SK-N-SH treated with all-trans-retinoic acid at 6 μM for 48 hours (cell line): ENCODE results near the gene PRKCZ.
A peak's percentile ranks its signal among the peaks of the same experiment; 100 is the strongest.

ENCODE experiments used
- ATAC-seq: fragments of 200-7000 bp; cut with Tn5 transposase; 3 replicates; pipeline ENCODE4 v1.9.1; 2020; ENCODE audit warnings: mild to moderate bottlenecking, moderate library complexity
- ARNTL ChIP-seq: fragments of 450-650 bp; formaldehyde crosslinking; IDR thresholded peaks from 2 replicates; pipeline ENCODE4 v1.5.0; 2020; ENCODE audit warnings: low read depth, mild to moderate bottlenecking, moderate library complexity, borderline replicate concordance
- BACH2 ChIP-seq: fragments of 250-450 bp; sonication (Bioruptor Pico); IDR thresholded peaks from 2 replicates; pipeline ENCODE4 v1.9.0; 2021; ENCODE audit warnings: mild to moderate bottlenecking, borderline replicate concordance
- CSDC2 ChIP-seq: fragments of 250-450 bp; sonication (Bioruptor Pico); IDR thresholded peaks from 2 replicates; pipeline ENCODE4 v1.5.0; 2020; ENCODE audit warnings: mild to moderate bottlenecking, moderate library complexity
- ESRRG ChIP-seq: fragments of 250-450 bp; sonication (Bioruptor Pico); IDR thresholded peaks from 2 replicates; pipeline ENCODE4 v1.6.1; 2021; ENCODE audit warnings: mild to moderate bottlenecking
- GLIS3 ChIP-seq: fragments of 250-450 bp; sonication (Bioruptor Pico); IDR thresholded peaks from 2 replicates; pipeline ENCODE4 v1.5.0; 2020; ENCODE audit warnings: mild to moderate bottlenecking, moderate library complexity
- ISL1 ChIP-seq: fragments of 250-450 bp; sonication (Bioruptor Pico); IDR thresholded peaks from 2 replicates; pipeline ENCODE4 v2.1.2; 2022; ENCODE audit warnings: mild to moderate bottlenecking, moderate library complexity
- OSR1 ChIP-seq: fragments of 250-450 bp; sonication (Bioruptor Pico); IDR thresholded peaks from 2 replicates; pipeline ENCODE4 v1.8.0; 2022; ENCODE audit warnings: moderate library complexity, mild to moderate bottlenecking, inconsistent platforms
- PPARA ChIP-seq: fragments of 250-450 bp; sonication (Bioruptor Pico); IDR thresholded peaks from 2 replicates; pipeline ENCODE4 v1.5.0; 2020; ENCODE audit warnings: mild to moderate bottlenecking, borderline replicate concordance
- RARB ChIP-seq: fragments of 250-450 bp; sonication (Bioruptor Pico); IDR thresholded peaks from 2 replicates; pipeline ENCODE4 v1.8.0; 2021; ENCODE audit warnings: mild to moderate bottlenecking, moderate library complexity
- SNAI2 ChIP-seq: fragments of 250-450 bp; sonication (Bioruptor Pico); IDR thresholded peaks from 2 replicates; pipeline ENCODE4 v1.5.0; 2020; ENCODE audit warnings: mild to moderate bottlenecking, moderate library complexity
- TCF4 ChIP-seq: fragments of 250-450 bp; sonication (Bioruptor Pico); IDR thresholded peaks from 2 replicates; pipeline ENCODE4 v1.8.0; 2021; ENCODE audit warnings: mild to moderate bottlenecking, moderate library complexity, borderline replicate concordance
- TOX ChIP-seq: fragments of 250-450 bp; sonication (Bioruptor Pico); IDR thresholded peaks from 2 replicates; pipeline ENCODE4 v1.8.0; 2021; ENCODE audit warnings: mild to moderate bottlenecking, moderate library complexity, borderline replicate concordance
- ZFP3 ChIP-seq: fragments of 250-450 bp; sonication (Bioruptor Pico); IDR thresholded peaks from 2 replicates; pipeline ENCODE4 v1.5.0; 2020; ENCODE audit warnings: mild to moderate bottlenecking, moderate library complexity
- ZFP30 ChIP-seq: fragments of 450-650 bp; formaldehyde crosslinking; IDR thresholded peaks from 2 replicates; pipeline ENCODE4 v1.5.0; 2022; ENCODE audit warnings: mild to moderate bottlenecking, moderate library complexity
- ZNF565 ChIP-seq: fragments of 450-650 bp; formaldehyde crosslinking; conservative IDR thresholded peaks from 2 replicates; pipeline ENCODE4 v1.5.0; 2020; ENCODE audit warnings: low read depth, mild to moderate bottlenecking, moderate library complexity
- ZNF70 ChIP-seq: fragments of 450-650 bp; formaldehyde crosslinking; IDR thresholded peaks from 2 replicates; pipeline ENCODE4 v1.5.0; 2020; ENCODE audit warnings: mild to moderate bottlenecking, moderate library complexity
- ZNF8 ChIP-seq: fragments of 450-650 bp; formaldehyde crosslinking; IDR thresholded peaks from 2 replicates; pipeline ENCODE4 v1.5.0; 2020; ENCODE audit warnings: mild to moderate bottlenecking, moderate library complexity
- TF ChIP-seq, protein P1 (sequence below): fragments of 250-450 bp; sonication (Bioruptor Pico); IDR thresholded peaks from 2 replicates; pipeline ENCODE4 v1.5.1; 2020; ENCODE audit warnings: low read depth, mild to moderate bottlenecking, moderate library complexity
- TF ChIP-seq, protein P2 (sequence below): fragments of 250-450 bp; sonication (Bioruptor Pico); IDR thresholded peaks from 2 replicates; pipeline ENCODE4 v1.8.0; 2021; ENCODE audit warnings: low read depth, mild to moderate bottlenecking, moderate library complexity, borderline replicate concordance
- TF ChIP-seq, protein P3 (sequence below): fragments of 250-450 bp; sonication (Bioruptor Pico); IDR thresholded peaks from 2 replicates; pipeline ENCODE4 v1.8.0; 2020; ENCODE audit warnings: mild to moderate bottlenecking, moderate library complexity, borderline replicate concordance

The PRKCZ gene

DNA sequence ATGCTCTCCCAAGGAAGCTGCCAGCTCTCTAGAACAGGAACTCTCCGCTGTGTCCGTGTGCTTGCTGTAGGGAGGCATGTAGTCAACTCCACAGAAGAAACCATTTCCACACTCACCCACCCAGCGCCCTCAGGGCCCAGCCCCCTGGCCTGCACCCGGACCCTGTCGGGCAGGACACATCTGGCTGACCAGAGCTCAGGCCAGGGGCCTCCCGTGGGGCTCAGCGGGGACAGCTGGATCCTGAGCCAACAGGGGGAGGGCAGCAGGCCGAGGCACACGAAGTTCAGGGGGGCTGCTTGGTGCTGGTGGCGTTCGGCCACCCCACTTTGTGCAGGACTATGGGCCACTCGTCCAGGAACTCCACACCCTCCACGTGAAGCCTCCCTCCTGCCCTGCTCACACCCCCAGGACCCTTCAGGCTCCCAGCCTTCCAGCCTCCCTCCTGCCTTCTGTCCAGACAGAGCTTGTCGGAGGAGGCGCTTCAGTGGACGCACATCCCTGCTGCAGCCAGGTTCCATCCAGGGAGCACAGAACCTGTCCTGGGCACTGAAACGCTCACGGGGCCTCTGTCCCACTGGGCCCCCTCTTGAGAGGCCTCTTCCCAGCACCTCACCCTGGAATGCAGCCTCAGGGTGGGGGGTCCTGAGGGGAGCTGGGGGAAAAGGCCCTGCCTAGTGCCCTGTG, 159.3 kb downstream of the PRKCZ start (continued):
- TF ChIP-seq OSR1 = no peak
- TF ChIP-seq, all 23 proteins: peak for 0

DNA sequence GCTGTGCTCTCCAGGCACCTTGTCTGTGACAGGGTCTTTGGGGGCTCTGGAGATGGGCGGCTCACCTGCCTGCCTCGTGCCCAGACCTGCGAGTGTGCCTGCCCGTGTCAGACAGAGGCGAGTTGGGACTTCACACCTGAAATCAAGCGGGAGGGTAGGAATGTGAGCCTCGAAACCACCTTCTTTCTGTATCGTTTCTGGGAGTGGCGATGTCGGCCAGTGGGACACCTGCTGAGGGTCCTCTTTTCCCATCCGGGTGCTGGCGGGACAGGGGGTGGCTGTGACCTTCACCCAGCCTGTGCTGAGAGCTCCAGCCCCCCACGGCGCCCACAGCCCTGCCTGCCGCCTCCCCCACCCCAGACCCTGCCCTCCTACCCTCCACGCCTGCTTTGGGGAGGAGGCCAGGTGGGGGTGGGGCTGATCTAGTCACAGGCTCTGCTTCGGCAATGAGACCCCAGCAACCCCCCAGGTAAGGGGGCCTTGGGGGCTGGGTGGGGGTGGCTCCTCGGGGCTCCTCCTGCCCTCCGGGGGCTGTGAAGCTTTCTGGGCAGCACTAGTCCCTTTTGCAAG, 160.0 kb downstream of the PRKCZ start:
- ATAC-seq = no peak
- TF ChIP-seq CSDC2 (CRISPR knock-in tag) (no peak), ZNF70 (CRISPR knock-in tag) (no peak), ISL1 (CRISPR knock-in tag) (no peak), ARNTL (CRISPR knock-in tag) (no peak), ZNF8 (CRISPR knock-in tag) (no peak), RARB (CRISPR knock-in tag) (no peak), BACH2 (CRISPR knock-in tag) (no peak), GLIS3 (CRISPR knock-in tag) (no peak), ZFP3 (CRISPR knock-in tag) (no peak), ESRRG (CRISPR knock-in tag) (no peak), SNAI2 (CRISPR knock-in tag) (no peak), TOX (no peak)
- TF ChIP-seq, protein P1, sequence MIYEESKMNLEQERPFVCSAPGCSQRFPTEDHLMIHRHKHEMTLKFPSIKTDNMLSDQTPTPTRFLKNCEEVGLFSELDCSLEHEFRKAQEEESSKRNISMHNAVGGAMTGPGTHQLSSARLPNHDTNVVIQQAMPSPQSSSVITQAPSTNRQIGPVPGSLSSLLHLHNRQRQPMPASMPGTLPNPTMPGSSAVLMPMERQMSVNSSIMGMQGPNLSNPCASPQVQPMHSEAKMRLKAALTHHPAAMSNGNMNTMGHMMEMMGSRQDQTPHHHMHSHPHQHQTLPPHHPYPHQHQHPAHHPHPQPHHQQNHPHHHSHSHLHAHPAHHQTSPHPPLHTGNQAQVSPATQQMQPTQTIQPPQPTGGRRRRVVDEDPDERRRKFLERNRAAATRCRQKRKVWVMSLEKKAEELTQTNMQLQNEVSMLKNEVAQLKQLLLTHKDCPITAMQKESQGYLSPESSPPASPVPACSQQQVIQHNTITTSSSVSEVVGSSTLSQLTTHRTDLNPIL (CRISPR knock-in tag) = no peak
- TF ChIP-seq, protein P2, sequence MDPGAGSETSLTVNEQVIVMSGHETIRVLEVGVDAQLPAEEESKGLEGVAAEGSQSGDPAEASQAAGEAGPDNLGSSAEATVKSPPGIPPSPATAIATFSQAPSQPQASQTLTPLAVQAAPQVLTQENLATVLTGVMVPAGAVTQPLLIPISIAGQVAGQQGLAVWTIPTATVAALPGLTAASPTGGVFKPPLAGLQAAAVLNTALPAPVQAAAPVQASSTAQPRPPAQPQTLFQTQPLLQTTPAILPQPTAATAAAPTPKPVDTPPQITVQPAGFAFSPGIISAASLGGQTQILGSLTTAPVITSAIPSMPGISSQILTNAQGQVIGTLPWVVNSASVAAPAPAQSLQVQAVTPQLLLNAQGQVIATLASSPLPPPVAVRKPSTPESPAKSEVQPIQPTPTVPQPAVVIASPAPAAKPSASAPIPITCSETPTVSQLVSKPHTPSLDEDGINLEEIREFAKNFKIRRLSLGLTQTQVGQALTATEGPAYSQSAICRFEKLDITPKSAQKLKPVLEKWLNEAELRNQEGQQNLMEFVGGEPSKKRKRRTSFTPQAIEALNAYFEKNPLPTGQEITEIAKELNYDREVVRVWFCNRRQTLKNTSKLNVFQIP (CRISPR knock-in tag) = no peak
- TF ChIP-seq, protein P3, sequence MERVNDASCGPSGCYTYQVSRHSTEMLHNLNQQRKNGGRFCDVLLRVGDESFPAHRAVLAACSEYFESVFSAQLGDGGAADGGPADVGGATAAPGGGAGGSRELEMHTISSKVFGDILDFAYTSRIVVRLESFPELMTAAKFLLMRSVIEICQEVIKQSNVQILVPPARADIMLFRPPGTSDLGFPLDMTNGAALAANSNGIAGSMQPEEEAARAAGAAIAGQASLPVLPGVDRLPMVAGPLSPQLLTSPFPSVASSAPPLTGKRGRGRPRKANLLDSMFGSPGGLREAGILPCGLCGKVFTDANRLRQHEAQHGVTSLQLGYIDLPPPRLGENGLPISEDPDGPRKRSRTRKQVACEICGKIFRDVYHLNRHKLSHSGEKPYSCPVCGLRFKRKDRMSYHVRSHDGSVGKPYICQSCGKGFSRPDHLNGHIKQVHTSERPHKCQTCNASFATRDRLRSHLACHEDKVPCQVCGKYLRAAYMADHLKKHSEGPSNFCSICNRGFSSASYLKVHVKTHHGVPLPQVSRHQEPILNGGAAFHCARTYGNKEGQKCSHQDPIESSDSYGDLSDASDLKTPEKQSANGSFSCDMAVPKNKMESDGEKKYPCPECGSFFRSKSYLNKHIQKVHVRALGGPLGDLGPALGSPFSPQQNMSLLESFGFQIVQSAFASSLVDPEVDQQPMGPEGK (CRISPR knock-in tag) = no peak

DNA sequence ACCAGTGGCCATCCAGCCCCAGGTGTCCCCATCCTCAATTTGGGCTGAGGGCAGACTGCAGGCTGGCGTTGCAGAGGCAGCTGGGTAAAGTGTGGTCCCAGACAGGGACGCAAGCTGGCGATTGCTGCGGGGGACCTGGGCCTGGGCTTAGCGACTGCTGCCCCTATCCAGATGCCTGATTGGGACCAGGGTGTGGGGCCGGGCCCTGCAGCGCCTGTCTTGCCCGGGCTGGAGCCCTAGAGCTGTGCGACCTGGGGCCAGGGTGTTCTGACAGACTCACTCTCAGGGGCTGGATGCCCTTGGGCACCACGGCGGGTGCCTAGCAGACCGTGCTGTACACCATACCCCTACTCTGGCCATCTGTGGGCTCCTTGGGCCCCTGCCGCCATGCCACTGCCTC, 160.6 kb downstream of the PRKCZ start:
- TF ChIP-seq TCF4 (CRISPR knock-in tag) (no peak), RARB (CRISPR knock-in tag) (no peak), ZFP30 (CRISPR knock-in tag) (no peak), SNAI2 (CRISPR knock-in tag) (no peak), PPARA (CRISPR knock-in tag) (no peak), ZNF565 (CRISPR knock-in tag) (no peak)
- TF ChIP-seq, protein P2 (CRISPR knock-in tag) = no peak
- TF ChIP-seq, all 23 proteins: peak for 0
- ATAC-seq = no peak

DNA sequence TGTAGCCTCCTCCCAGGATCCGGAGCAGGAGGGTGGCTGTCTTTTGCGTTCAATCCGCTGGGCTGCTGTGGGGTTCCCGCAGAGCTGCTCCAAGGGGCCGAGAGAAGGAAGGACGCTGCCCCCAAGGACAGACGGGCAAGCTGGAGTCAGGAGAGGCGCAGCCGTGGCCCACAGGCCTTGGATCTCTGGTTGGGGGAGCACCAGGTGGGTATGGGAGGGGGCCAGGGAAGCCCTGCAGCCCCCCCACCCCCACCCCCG, 162.0 kb downstream of the PRKCZ start:
- peak; percentile 7; the same call in 1 of the 3 replicates for ATAC-seq
- TF ChIP-seq OSR1 = no peak
- TF ChIP-seq, protein P3 (CRISPR knock-in tag) = no peak
- TF ChIP-seq RARB (CRISPR knock-in tag) = no peak
- TF ChIP-seq ZNF70 (CRISPR knock-in tag) = no peak
- TF ChIP-seq ARNTL (CRISPR knock-in tag) = no peak
- TF ChIP-seq, protein P2 (CRISPR knock-in tag) = no peak
- no peak for TF ChIP-seq TCF4 (CRISPR knock-in tag)
- TF ChIP-seq SNAI2 (CRISPR knock-in tag) = no peak
